Neural progenitor cell (in vitro differentiated cells): ENCODE results near the gene MCRIP2.

ENCODE experiments used
- CTCF ChIP-seq: fragments of 200-600 bp; sonication (generic); IDR thresholded peaks from 2 replicates; pipeline ENCODE4 v1.5.1; 2017; ENCODE audit warnings: antibody characterized with exemption, mild to moderate bottlenecking
- EZH2 ChIP-seq: fragments of 200-600 bp; sonication (generic); IDR thresholded peaks from 2 replicates; pipeline ENCODE4 v1.6.1; 2017; ENCODE audit warnings: antibody characterized with exemption, mild to moderate bottlenecking, moderate library complexity

GRCh38 chr16:693766-694165, 52.1 kb downstream of the MCRIP2 start:
- TF ChIP-seq CTCF, result no peak
- no peak for TF ChIP-seq EZH2
